ENCODE results near the gene RELN.
"Not testable (repeated sequence)": the region's sequence is repeated elsewhere in the genome, so short reads cannot be mapped to it uniquely, and the experiment has no call there.

Gene RELN

GRCh38 chr7:103919272-103919868 lies 70.1 kb downstream of the RELN start:
- TF ChIP-seq, protein P1, sequence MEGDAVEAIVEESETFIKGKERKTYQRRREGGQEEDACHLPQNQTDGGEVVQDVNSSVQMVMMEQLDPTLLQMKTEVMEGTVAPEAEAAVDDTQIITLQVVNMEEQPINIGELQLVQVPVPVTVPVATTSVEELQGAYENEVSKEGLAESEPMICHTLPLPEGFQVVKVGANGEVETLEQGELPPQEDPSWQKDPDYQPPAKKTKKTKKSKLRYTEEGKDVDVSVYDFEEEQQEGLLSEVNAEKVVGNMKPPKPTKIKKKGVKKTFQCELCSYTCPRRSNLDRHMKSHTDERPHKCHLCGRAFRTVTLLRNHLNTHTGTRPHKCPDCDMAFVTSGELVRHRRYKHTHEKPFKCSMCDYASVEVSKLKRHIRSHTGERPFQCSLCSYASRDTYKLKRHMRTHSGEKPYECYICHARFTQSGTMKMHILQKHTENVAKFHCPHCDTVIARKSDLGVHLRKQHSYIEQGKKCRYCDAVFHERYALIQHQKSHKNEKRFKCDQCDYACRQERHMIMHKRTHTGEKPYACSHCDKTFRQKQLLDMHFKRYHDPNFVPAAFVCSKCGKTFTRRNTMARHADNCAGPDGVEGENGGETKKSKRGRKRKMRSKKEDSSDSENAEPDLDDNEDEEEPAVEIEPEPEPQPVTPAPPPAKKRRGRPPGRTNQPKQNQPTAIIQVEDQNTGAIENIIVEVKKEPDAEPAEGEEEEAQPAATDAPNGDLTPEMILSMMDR (IDR thresholded peaks at IDR 0.05), result no peak
- no peak for TF ChIP-seq ZFX (IDR thresholded peaks at IDR 0.05; ENCODE audit: borderline replicate concordance)
- H3K27ac ChIP-seq, result no peak overlapping the region

- H3K27ac ChIP-seq, result no peak overlapping the region
- no peak for TF ChIP-seq ZFX (IDR thresholded peaks at IDR 0.05; ENCODE audit: borderline replicate concordance)
- TF ChIP-seq, protein P1 (IDR thresholded peaks at IDR 0.05), result no peak
Measured at GRCh38 chr7:103918631-103919271, 70.7 kb downstream of the RELN start.

DNA sequence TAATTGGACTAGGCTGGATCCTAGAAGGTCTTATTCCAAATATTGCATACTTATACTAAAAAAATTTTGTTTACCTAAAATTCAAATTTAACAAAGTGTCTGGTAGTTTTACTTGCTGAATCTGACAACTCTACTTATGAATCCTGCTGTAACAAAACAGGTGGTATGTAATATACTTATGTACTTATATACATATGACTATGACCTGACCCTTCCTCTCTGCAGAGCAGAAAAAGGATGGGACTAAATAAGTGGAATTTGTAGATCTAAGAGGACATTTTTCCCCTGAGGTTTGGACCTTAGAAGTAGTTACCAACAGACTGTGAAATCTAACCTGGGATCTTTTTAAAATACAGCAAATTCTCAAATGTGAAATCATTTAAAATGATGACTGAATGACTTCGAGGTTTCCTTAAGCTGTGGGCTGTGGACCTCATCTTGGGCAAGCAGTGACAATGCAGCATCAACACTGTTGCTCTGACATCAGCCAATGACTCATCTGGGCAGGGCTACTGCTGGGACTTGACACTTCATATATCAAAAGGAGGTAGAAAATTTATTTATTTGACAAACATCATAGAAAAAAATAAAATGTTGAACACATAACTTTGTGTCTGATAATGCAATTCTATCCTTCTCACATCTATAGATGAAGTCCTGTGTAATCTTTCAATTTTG lies 73.6 kb downstream of the RELN start:
- no peak overlapping the region for H3K27ac ChIP-seq
- TF ChIP-seq, protein P1 (IDR thresholded peaks at IDR 0.05), result no peak
- no peak for TF ChIP-seq ZFX (IDR thresholded peaks at IDR 0.05; ENCODE audit: borderline replicate concordance)

DNA sequence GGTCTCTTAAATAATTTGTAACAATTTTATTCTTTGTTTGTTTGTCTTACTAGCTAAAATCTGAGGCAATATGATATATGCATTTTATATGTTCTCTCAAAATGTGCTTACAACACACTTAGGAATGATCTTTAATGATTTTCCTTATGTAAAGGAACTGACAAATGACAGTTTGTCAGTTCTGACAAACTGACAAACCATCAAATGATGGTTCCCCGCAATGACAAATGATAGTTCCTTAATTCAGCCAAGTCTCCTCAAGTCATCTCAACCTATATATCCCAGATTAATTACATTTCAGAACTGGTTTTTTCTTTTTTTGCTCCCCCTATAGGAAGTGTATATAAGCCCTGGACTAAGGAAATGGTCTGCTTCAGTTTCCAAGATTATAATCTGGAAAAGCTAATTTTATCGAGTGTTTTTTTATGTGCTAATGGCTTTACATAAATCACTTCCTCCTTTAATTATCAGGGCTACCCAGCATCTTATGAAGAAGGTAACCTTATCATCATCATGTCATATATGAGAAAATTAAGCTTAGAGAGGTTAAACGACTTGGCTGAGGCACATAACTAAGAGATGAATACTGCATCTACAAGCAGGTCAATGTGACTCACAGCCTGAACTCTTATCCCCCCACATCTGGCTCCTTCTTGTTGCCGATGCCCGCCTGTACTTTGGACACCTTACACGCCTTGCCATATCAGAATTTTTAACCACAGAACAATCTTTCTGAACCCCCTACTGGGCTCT lies 75.1 kb downstream of the RELN start:
- no peak overlapping the region for H3K27ac ChIP-seq
- TF ChIP-seq, protein P1 (IDR thresholded peaks at IDR 0.05), result no peak
- no peak for TF ChIP-seq ZFX (IDR thresholded peaks at IDR 0.05; ENCODE audit: borderline replicate concordance)

GRCh38 chr7:103912891-103913605 lies 76.4 kb downstream of the RELN start:
- TF ChIP-seq, protein P1 (IDR thresholded peaks at IDR 0.05), result no peak
- no peak for TF ChIP-seq ZFX (IDR thresholded peaks at IDR 0.05; ENCODE audit: borderline replicate concordance)
- H3K27ac ChIP-seq, result no peak overlapping the region

DNA sequence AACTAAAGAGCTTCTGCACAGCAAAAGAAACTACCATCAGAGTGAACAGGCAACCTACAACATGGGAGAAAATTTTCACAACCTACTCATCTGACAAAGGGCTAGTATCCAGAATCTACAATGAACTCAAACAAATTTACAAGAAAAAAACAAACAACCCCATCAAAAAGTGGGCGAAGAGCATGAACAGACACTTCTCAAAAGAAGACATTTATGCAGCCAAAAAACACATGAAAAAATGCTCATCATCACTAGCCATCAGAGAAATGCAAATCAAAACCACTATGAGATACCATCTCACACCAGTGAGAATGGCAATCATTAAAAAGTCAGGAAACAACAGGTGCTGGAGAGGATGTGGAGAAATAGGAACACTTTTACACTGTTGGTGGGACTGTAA lies 78.4 kb downstream of the RELN start:
- H3K27ac ChIP-seq, result not testable (repeated sequence)

GRCh38 chr7:103905997-103906396 lies 83.5 kb downstream of the RELN start:
- TF ChIP-seq ZFX (IDR thresholded peaks at IDR 0.05; ENCODE audit: borderline replicate concordance), result no peak
- TF ChIP-seq, protein P1 (IDR thresholded peaks at IDR 0.05), result no peak
- no peak overlapping the region for H3K27ac ChIP-seq

All from 22Rv1 (cell line).